ENCODE results near the gene CRYGA.

GRCh38 chr2:208142240-208142924 is 21.0 kb downstream of the CRYGA start:
- TF ChIP-seq CTCF (IDR thresholded peaks at IDR 0.05), result no peak
- no peak for TF ChIP-seq POLR2A (IDR thresholded peaks at IDR 0.05)

Measured in body of pancreas (tissue), 4 donors.